ENCODE data around the gene CYTH3. TPM values are rescaled to one million over a fixed set of nuclear protein-coding genes. Genes with fewer than 3 reads are reported as not detected.

CYTH3 gene
- total and polyA plus RNA-seq, 2 of the 8 experiments (the other 6 are each of a cell fraction or from before 2014, with no cell fraction given), result 10.3 to 11.9 TPM

DNA sequence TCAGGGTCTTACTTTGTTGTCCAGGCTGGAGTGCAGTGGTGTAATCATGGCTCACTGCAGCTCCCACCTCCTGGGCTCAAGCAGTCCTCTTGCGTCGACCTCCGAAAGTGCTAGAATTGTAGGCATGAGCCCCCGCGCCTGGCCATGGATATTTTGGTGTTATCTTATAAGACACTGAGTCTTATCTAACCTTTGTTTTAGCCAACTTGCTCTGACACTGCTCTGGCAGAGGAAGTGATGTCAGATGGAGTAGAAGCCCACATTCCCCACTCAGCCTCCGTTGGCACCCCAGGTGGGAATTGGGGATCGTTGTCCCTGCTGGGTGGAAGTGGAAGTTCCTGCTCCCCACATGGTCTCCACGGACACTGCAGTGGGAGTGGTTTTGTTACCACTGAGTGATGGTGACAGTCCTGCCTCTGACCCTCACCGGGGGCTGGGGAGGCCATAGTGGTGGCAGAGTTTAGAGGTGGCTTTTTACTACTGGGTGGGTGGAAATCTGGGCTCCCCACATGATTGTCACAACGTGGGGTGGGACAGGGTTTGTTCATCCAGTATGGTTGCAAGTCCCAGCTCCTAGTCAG, 142.3 kb downstream of the CYTH3 start:
- Histone ChIP-seq H2AFZ (ENCODE audit: low read length) (no peak overlapping the region), H3K18ac (ENCODE audit: extremely low read depth, low read length) (no peak overlapping the region), H2BK5ac (ENCODE audit: low read depth, low read length) (no peak overlapping the region), H3K56ac (replicated peaks; ENCODE audit: insufficient read length, low read depth, low read length) (no peak overlapping the region), H4K8ac (ENCODE audit: extremely low read depth, insufficient read depth, low read length) (no peak overlapping the region), H2BK12ac (ENCODE audit: low read depth, low read length) (no peak overlapping the region), H3K4me2 (ENCODE audit: insufficient read depth in 1 of 2, low read depth in 2 of 2, low read length in 2 of 2) (no peak overlapping the region), H4K5ac (ENCODE audit: insufficient read length, low read depth, low read length) (no peak overlapping the region), H3K79me1 (ENCODE audit: low read depth, low read length) (peaks cover 7% of the 10 kb centered on the region; the same call in 1 of the 2 replicates), H2BK15ac (ENCODE audit: low read length) (no peak overlapping the region), H3K27ac (ENCODE audit: low read depth, low read length) (no peak overlapping the region), H3K36me3 (ENCODE audit: control insufficient read depth in 2 of 4, insufficient read depth in 4 of 4, low read length in 3 of 4) (peaks cover 0 to 11% (median 4%) of the 10 kb centered on the region in 4 experiments; a peak in 6 of 8 replicates), H4K20me1 (replicated peaks in 1 of 2; ENCODE audit: control insufficient read depth in 1 of 2, insufficient read depth in 2 of 2, low read length in 2 of 2) (peaks cover 5% of the 10 kb centered on the region in 2 experiments), H3K14ac (ENCODE audit: insufficient read length) (no peak overlapping the region), H3K79me2 (ENCODE audit: control insufficient read depth in 1 of 2, insufficient read depth in 2 of 2, low read length in 2 of 2) (peaks cover 0 to 26% of the 10 kb centered on the region in 2 experiments; a peak in 2 of 4 replicates), H3K4me1 (replicated peaks in 1 of 4; ENCODE audit: control insufficient read depth in 3 of 4, insufficient read depth in 4 of 4, low read length in 3 of 4) (no peaks in the 10 kb centered on the region), H3K23me2 (ENCODE audit: low read depth, low read length) (no peaks in the 10 kb centered on the region), H2AK5ac (ENCODE audit: low read depth, low read length) (no peak overlapping the region), H3K23ac (ENCODE audit: insufficient read length) (no peak overlapping the region), H3K4ac (replicated peaks; ENCODE audit: insufficient read length, low read depth, low read length) (no peak overlapping the region), H4K91ac (replicated peaks; ENCODE audit: insufficient read length, low read length) (no peak overlapping the region), H3K27me3 (replicated peaks in 1 of 4; ENCODE audit: control insufficient read depth in 3 of 4, extremely low read depth in 1 of 4, insufficient read depth in 3 of 4, low read length in 3 of 4) (no peaks in the 10 kb centered on the region), H3K9me3 (ENCODE audit: insufficient read depth in 2 of 2, low read depth in 1 of 2, low read length in 1 of 2) (no peaks in the 10 kb centered on the region), H2BK20ac (ENCODE audit: low read length) (no peak overlapping the region), H3K9ac (replicated peaks in 1 of 4; ENCODE audit: extremely low read depth in 1 of 4, low read depth in 3 of 4, low read length in 3 of 4) (no peak overlapping the region; a peak in 1 of 7 replicates), H2BK120ac (replicated peaks; ENCODE audit: low read depth, low read length) (no peak overlapping the region), H3K4me3 (ENCODE audit: extremely low read depth in 1 of 4, insufficient read depth in 2 of 4, low read depth in 3 of 4, low read length in 4 of 4) (no peak overlapping the region)
- WGBS, 2 experiments (ENCODE audit: extremely low coverage in 1 of 2, insufficient coverage in 1 of 2, insufficient read length in 1 of 2, insufficient replicate concordance in 2 of 2, low coverage in 1 of 2, low lambda C conversion rate in 2 of 2, missing lambda C conversion rate in 1 of 2), result 87% methylated on average over 10 of the region's 10 CpGs; no CpG with 5 or more reads in 1 of the 2 experiments
- DNase-seq (ENCODE audit: low read depth in 1 of 2, low spot score in 2 of 2), result no peak
- TF ChIP-seq HDAC2 (IDR thresholded peaks at IDR 0.05; ENCODE audit: borderline replicate concordance in 1 of 2, low read depth in 2 of 2, low read length in 2 of 2) (no peak), RNF2 (IDR thresholded peaks at IDR 0.05; ENCODE audit: borderline replicate concordance, low read depth, low read length, missing control alignments, poor library complexity, severe bottlenecking) (no peak), TCF12 (IDR thresholded peaks at IDR 0.05; ENCODE audit: low read depth, low read length) (no peak), POU5F1 (IDR thresholded peaks at IDR 0.05; ENCODE audit: low read depth, low read length) (no peak), SIRT6 (IDR thresholded peaks at IDR 0.05; ENCODE audit: low read length) (no peak), POLR2AphosphoS5 (IDR thresholded peaks at IDR 0.05; ENCODE audit: low read depth, low read length) (no peak), KDM5A (IDR thresholded peaks at IDR 0.05; ENCODE audit: low read length) (no peak), TBP (IDR thresholded peaks at IDR 0.05; ENCODE audit: low read depth, low read length) (no peak), ZNF274 (IDR thresholded peaks at IDR 0.05; ENCODE audit: borderline replicate concordance, extremely low read depth, low read length) (no peak), TAF7 (optimal IDR thresholded peaks at IDR 0.05; ENCODE audit: borderline replicate concordance, low read depth, low read length) (no peak), HDAC6 (IDR thresholded peaks at IDR 0.05; ENCODE audit: low read depth, low read length) (no peak)
- ChIA-PET POLR2A (ENCODE audit: partially characterized antibody) (no interaction called here), CTCF (ENCODE audit: partially characterized antibody) (interaction anchor here (0.6 kb wide), 1 partner anchor 304 kb away, joined by 3 read pairs; no protein-coding TSS in a partner anchor)
- no peak for FAIRE-seq

Measured in H1 (cell line).